HG03280 (cell line): ENCODE measurements around the gene GLT6D1.
"Not testable (repeated sequence)": the region's sequence is repeated elsewhere in the genome, so short reads cannot be mapped to it uniquely, and the experiment has no call there.

ENCODE experiments used
- ATAC-seq: cut with Tn5 transposase; IDR thresholded peaks from one replicate; pipeline ENCODE4 v1.9.1; 2021; ENCODE audit warnings: mild to moderate bottlenecking, moderate library complexity; ENCODE audit not compliant: unreplicated experiment

The GLT6D1 gene, protein sequence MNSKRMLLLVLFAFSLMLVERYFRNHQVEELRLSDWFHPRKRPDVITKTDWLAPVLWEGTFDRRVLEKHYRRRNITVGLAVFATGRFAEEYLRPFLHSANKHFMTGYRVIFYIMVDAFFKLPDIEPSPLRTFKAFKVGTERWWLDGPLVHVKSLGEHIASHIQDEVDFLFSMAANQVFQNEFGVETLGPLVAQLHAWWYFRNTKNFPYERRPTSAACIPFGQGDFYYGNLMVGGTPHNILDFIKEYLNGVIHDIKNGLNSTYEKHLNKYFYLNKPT

GRCh38 chr9:135639196-135639595 is at the start of gene GLT6D1:
TSS of gene GLT6D1 (minus strand) at chr9:135639540. CDS start at chr9:135639187, 353 bp downstream.
- no peak for ATAC-seq

- ATAC-seq: no peak
Observed at GRCh38 chr9:135689011-135689410, 49.7 kb upstream of the GLT6D1 start.

DNA sequence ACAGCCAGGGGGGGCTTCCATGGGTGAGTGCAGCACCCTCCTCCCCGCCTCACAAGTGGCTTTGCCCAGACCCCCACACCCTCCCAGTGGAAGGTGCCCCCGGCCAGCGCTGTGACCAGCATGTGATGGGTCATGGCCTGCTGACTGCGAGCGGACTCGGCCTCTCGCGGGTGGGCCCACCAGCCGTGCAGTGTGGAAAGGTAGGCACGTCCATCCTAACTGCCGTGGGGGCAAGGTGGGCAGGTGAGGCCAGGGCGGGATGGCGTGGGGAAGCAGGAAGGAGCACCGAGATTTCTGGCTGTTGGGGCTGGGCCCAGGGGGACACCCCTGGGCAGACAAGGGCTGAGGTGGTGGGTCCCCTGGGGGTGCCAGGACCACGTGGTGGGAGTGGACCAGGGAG is 47.9 kb upstream of the GLT6D1 start:
- ATAC-seq: no peak

DNA sequence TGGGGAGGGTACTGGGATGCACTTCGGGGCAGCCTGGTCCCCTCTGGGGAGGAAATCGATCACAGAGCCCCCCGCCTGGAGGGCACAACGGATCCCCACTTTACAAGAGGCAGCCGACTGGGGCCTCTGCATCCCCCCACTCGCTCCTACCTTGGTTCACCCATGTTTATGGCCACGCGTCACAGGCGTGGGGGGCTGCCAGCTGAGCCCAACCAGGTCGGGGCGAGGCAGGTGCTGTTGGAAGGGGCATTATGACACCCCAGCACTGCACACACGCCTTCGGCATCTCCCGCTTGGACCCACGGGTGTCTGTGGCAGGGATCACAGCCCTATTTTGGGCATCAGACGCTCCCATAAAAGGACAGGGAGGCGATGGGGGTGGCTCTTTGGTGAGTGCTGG is 45.4 kb upstream of the GLT6D1 start:
- no peak for ATAC-seq

DNA sequence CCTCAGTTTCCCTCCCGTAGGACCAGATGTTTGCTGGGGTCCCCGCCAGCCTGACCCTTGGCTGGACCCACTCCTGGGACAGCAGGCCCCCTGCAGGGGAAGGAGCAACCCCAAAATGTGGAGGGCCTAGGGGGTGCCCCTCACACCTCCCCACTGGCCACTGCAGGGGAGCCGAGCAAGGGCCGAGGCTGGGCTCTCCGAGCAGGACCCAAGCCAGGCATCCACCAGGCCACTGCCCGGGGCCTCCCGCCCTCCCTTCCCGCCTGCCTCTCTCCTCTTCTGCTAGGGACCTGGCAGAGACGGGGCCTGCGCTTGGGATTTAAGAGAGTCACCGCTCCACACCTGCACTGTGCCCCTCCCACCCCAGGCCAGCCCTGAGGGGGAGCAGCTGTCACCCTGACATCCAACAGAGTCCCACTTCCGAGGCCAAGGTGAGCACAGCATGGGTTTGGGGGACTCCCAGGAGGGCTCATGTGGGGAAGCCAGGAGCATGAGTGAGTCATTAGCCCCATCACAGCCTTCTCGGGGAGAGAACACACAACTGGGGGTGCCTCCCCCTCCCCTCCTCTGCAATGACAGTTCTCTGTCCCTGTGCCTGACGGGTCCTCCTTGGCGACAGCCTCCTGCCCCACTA is 44.2 kb upstream of the GLT6D1 start:
- no peak for ATAC-seq

DNA sequence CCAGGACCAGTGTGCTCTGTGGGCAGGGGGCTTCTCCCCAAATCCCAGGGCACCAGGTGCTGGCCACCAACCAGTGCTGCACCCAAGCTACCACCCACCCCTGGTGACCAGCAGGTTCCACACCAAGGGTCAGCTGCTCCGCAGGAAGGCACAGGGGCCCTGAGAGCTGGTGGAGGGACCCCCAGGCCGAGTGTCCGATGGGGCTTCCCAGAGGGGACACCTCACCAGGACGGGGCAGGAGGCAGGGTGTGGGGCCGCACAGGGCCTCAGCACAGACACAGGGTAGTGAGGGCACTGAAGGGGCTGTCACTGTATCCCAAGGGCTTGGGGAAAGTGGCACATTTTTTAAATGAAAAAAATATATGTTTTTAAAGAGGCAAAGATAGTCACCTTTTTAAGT is 41.8 kb upstream of the GLT6D1 start:
- no peak for ATAC-seq

DNA sequence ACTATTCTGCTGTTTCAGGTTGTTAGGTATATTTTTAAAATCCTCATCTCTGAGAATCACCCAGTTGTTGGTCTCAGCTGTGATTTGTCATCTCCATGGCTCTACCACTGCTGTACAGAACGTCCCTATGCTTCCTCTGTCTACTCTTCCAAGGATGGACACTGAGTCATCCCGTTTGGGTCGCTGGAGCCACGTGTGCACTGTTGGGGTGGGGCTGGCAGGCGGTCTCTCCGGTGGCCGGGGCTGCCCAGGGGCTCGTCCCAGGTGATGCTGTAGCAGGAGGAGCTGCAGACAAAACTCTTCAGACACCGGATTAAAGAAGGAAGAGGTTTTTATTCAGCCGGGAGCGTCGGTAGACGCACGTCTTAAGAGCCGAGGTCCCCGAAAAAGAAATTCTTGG is 40.7 kb upstream of the GLT6D1 start:
- ATAC-seq: no peak

- ATAC-seq: no peak
Observed at GRCh38 chr9:135678236-135679017, 39.1 kb upstream of the GLT6D1 start.

DNA sequence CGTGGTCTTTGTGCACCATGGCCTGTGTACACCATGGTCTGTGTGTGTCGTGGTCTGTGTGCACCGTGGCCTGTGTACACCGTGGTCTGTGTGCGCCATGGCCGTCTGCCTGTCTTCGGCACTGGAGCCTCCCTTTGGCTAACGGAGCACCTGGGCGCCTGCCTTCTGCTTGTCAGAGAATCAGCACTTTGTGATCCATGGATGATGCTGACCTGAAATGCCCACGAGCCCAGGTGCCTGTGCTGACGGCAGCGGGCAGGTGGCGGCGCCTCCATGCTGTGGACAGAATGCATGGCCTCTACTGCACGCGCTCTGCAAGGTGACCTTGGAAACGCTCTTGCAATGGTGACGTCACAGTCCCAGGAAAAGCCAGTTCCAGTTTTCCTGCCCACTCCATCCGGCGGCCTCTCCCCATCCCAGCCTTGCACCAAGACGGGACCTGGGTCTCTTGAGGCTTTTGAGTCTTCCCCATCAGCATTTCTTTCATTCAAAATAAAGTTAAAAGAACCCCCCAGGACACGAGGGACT is 38.4 kb upstream of the GLT6D1 start:
- no peak for ATAC-seq

GRCh38 chr9:135676891-135677290 is 37.6 kb upstream of the GLT6D1 start:
- no peak for ATAC-seq

GRCh38 chr9:135674977-135675376 is 35.6 kb upstream of the GLT6D1 start:
- ATAC-seq: no peak

GRCh38 chr9:135673941-135674340 is 34.6 kb upstream of the GLT6D1 start:
- no peak for ATAC-seq

- not testable (repeated sequence) for ATAC-seq
Observed at GRCh38 chr9:135672786-135673185, 33.4 kb upstream of the GLT6D1 start.

DNA sequence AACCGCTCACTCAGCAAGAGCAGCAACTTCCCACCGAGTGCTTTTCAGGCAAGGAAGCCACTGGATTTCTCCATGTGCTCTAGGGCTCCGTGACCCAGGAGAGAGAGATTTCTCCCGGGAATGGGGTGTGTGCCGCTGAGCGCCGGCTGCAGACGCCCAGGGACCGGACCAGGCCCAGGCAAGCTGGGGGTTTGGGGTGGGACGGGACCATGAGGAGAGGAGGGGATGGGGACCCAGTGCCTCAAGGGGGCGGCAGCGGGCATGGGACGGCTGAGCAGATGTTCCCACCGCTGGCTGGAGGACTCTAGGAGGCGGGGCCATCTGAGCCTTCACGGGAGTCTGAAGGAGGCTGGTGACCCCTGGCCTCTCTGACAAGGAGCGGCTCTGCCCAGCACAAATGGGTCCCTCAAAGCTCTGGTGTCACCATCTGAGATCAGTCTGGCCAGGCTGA is 32.3 kb upstream of the GLT6D1 start:
- ATAC-seq: no peak

GRCh38 chr9:135670721-135671590 is 31.6 kb upstream of the GLT6D1 start:
- ATAC-seq: no peak

DNA sequence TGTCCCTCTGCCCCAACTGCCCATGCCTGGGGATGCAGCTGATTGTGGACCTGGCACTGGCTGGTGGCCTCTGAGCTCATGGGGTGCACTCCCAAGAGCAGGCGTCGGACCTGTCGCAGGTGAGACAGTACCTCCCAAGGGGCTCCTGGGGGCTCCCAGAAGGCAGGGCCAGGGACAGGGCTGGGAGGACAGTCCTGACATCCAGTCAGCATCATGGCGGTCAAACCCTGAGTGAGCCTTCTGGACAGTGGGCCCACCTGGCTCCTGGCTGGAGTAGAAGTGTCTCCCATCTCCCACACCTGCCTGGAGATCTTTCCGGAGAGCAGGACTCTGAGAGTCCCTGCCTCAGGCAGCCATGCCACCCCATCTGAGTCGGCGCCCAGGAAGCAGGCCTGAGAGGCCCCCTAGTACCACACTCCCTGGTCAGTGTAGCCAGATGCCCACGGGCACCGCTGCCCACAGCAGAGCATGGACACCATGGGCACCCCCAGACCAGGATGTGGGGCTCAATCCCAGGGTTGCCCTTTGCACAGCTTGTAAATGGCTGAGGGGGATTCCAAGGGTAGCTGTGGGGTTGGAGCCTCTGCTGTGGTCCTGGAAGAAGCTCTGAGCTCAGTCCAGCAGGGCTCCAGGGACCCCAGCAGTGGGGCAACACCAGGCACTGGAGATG is 30.4 kb upstream of the GLT6D1 start:
- no peak for ATAC-seq

DNA sequence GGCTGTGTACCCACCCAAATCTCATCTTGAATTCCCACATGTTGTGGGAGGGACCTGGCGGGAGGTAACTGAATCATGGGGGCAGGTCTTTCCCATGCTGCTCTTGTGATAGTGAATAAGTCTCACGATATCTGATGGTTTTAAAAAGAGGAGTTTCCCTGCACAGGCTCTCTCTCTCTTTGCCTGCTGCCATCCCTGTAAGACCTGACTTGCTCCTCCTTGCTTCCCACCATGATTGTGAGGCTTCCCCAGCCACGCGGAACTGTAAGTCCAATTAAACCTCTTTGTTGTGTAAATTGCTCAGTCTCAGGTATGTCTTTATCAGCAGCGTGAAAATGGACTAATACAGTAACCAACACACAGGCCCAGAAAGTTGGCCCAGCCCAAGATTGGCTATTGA is 29.7 kb upstream of the GLT6D1 start:
- ATAC-seq: not testable (repeated sequence)

GRCh38 chr9:135667463-135668001 is 28.2 kb upstream of the GLT6D1 start:
- no peak for ATAC-seq

DNA sequence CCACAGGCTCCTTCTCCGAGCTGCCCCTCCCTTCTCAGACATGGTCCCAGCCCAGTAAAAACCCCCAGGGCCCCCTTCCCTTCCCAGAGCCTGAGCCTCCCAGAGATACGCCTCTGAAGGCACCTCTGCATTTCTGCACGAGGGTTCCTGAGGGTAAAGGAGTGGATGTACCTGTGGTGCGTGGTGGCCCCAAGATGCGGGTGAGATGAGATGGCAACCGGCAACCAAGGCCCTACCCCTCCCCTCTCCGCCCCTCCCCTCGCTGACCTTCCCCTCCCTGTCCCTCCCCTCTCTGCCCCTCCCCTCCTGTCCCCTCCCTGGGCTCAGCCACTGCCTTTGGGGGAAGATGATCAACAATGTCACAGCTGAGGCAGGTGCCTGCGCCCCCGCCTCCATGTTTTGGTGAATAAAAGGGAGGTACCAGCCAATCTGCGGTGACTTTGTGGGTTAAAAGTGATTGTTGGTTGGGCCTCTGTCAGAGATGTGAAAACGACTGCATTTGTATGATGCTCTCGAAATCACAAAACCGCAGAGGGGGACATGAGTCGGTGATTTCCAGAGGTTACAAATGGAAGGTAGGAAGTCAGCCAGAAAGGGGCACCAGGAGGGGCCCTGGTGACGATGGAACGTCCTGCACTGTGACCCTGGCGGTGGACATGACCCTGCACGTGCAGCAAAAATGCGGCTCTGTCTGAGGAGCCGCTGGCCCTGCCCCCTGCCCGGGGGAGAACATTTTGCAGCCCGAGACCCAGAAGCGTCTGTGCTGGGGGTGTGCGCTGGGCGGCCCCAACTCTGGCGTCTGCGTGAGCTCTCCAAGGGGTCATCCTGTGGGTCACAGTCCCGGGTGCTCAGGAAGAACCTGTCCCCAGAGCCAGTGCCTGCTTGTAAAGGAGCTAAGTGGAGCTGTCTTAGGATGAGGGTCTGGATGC is 27.5 kb upstream of the GLT6D1 start:
- no peak for ATAC-seq
